Panc1 (cell line): ENCODE results near the gene OR4D6.

ENCODE experiments used
- POLR2AphosphoS5 ChIP-seq: IDR thresholded peaks from 2 replicates; pipeline ENCODE4 v1.6.1; 2012; ENCODE audit warnings: mild to moderate bottlenecking, low read depth, low read length, moderate library complexity
- TF ChIP-seq, protein P1 (sequence below): fragments of 450-650 bp; IDR thresholded peaks from 2 replicates; pipeline ENCODE4 v1.5.1; 2017; ENCODE audit warnings: mild to moderate bottlenecking

DNA sequence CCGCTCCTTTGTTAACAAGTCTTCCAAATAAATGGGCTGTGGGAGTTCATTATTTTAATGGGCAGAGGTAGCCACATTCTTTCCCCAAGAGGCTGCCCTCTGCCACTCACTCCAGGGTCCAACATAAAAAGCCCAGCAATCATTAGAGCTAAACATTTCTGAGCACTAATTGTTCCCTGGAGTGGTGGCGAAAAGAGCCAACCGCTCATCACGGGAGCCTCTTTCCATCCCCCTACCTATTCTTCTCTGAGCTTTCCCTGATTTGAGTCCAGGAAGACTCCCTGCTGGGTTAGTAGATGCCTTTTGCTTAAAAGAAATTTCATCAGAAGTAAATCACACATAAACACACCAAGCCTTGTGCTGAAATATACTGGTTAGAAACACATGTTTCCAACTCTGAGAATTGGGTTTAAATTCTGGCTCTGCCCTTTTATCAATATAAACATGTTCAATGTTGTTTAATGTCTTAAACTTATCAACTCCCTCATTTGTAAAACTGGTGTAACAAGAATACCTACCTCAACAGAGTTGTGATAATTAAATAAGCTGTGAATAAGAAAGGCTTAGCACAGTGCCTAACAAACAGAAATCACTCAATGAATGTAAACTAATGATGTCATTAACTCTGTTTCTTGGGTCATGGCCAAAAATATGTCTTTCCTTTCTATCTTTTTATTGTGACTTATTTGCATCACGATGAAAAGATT lies 30.2 kb upstream of the OR4D6 start, which contains the start of gene OR5A2:
- no peak for TF ChIP-seq POLR2AphosphoS5
- TF ChIP-seq, protein P1, sequence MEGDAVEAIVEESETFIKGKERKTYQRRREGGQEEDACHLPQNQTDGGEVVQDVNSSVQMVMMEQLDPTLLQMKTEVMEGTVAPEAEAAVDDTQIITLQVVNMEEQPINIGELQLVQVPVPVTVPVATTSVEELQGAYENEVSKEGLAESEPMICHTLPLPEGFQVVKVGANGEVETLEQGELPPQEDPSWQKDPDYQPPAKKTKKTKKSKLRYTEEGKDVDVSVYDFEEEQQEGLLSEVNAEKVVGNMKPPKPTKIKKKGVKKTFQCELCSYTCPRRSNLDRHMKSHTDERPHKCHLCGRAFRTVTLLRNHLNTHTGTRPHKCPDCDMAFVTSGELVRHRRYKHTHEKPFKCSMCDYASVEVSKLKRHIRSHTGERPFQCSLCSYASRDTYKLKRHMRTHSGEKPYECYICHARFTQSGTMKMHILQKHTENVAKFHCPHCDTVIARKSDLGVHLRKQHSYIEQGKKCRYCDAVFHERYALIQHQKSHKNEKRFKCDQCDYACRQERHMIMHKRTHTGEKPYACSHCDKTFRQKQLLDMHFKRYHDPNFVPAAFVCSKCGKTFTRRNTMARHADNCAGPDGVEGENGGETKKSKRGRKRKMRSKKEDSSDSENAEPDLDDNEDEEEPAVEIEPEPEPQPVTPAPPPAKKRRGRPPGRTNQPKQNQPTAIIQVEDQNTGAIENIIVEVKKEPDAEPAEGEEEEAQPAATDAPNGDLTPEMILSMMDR, result no peak
